Liver (tissue), 9 donors: ENCODE measurements around the gene TIMP3. TPM values are rescaled to one million over a fixed set of nuclear protein-coding genes. Genes with fewer than 3 reads are reported as not detected.

Source experiments
- DNase-seq: peaks from one replicate; pipeline ENCODE4 v3.0.0-alpha.2; 2017; ENCODE audit warnings: low spot score
- H3K27ac ChIP-seq, 2 donors: one replicate each; pipeline ENCODE4 v1.7.0; 2013; ENCODE audit warnings: inconsistent platforms in 2 of 2, low read length in 2 of 2, control low read depth in 1 of 2, low read depth in 1 of 2, mild to moderate bottlenecking in 1 of 2
- H3K27me3 ChIP-seq, 4 donors: one replicate each; pipeline versions ENCODE4 v1.6.1 to v1.7.0; 2013; ENCODE audit warnings: low read length in 3 of 4, inconsistent platforms in 1 of 4, mild to moderate bottlenecking in 1 of 4, moderate library complexity in 1 of 4; ENCODE audit not compliant: control insufficient read depth in 4 of 4, insufficient read depth in 4 of 4
- H3K36me3 ChIP-seq, 4 donors: one replicate each; pipeline versions ENCODE4 v1.6.1 to v1.7.0; 2013; ENCODE audit warnings: low read length in 3 of 4, mild to moderate bottlenecking in 3 of 4, low read depth in 1 of 4, moderate library complexity in 1 of 4; ENCODE audit not compliant: control insufficient read depth in 4 of 4, insufficient read depth in 3 of 4
- H3K4me1 ChIP-seq, 4 donors: one replicate each; pipeline versions ENCODE4 v1.6.1 to v1.7.0; 2013; ENCODE audit warnings: low read length in 3 of 4, mild to moderate bottlenecking in 3 of 4, moderate library complexity in 1 of 4; ENCODE audit not compliant: control insufficient read depth in 4 of 4, insufficient read depth in 4 of 4
- H3K4me3 ChIP-seq, 3 donors: one replicate each; pipeline versions ENCODE4 v1.6.1 to v1.7.0; 2013; ENCODE audit warnings: low read length in 3 of 3, control low read depth in 1 of 3, low read depth in 1 of 3, mild to moderate bottlenecking in 1 of 3
- H3K9ac ChIP-seq, 2 donors: one replicate each; pipeline ENCODE4 v1.7.0; 2013; ENCODE audit warnings: low read length in 2 of 2, mild to moderate bottlenecking in 2 of 2, moderate library complexity in 2 of 2, control low read depth in 1 of 2, low read depth in 1 of 2
- H3K9me3 ChIP-seq, 4 donors: one replicate each; pipeline versions ENCODE4 v1.6.1 to v1.7.0; 2013; ENCODE audit warnings: low read length in 3 of 4; ENCODE audit not compliant: control insufficient read depth in 4 of 4
- EGR1 ChIP-seq, 2 donors: IDR thresholded peaks; 2 replicates each; pipeline ENCODE4 v1.6.1; 2016 to 2018; ENCODE audit warnings: antibody characterized with exemption in 2 of 2, low read depth in 2 of 2
- FOXA1 ChIP-seq: IDR thresholded peaks from 2 replicates; pipeline ENCODE4 v1.6.1; 2016; ENCODE audit warnings: antibody characterized with exemption
- FOXA2 ChIP-seq: IDR thresholded peaks from 2 replicates; pipeline ENCODE4 v1.6.1; 2016; ENCODE audit warnings: antibody characterized with exemption
- GABPA ChIP-seq, 2 donors: IDR thresholded peaks in 1 of 2; conservative IDR thresholded peaks in 1 of 2; 2 replicates each; pipeline ENCODE4 v1.6.1; 2016; ENCODE audit warnings: antibody characterized with exemption in 2 of 2, mild to moderate bottlenecking in 1 of 2, moderate library complexity in 1 of 2
- JUND ChIP-seq, 2 donors: IDR thresholded peaks; 2 replicates each; pipeline ENCODE4 v1.6.1; 2016; ENCODE audit warnings: antibody characterized with exemption in 2 of 2
- NR2F2 ChIP-seq: IDR thresholded peaks from 2 replicates; pipeline ENCODE4 v1.6.1; 2016; ENCODE audit warnings: antibody characterized with exemption
- RAD21 ChIP-seq, 2 donors: IDR thresholded peaks; 2 replicates each; pipeline ENCODE4 v1.6.1; 2016; ENCODE audit warnings: antibody characterized with exemption in 2 of 2, mild to moderate bottlenecking in 2 of 2
- RXRA ChIP-seq, 2 donors: IDR thresholded peaks; 2 replicates each; pipeline ENCODE4 v1.6.1; 2017 to 2018; ENCODE audit warnings: antibody characterized with exemption in 2 of 2, mild to moderate bottlenecking in 1 of 2
- SP1 ChIP-seq: IDR thresholded peaks from 2 replicates; pipeline ENCODE4 v1.6.1; 2018; ENCODE audit warnings: antibody characterized with exemption, mild to moderate bottlenecking
- TAF1 ChIP-seq: conservative IDR thresholded peaks from 2 replicates; pipeline ENCODE4 v1.6.1; 2016; ENCODE audit warnings: antibody characterized with exemption, mild to moderate bottlenecking
- ZBTB33 ChIP-seq: IDR thresholded peaks from 2 replicates; pipeline ENCODE4 v1.6.1; 2016; ENCODE audit warnings: antibody characterized with exemption
- WGBS: extraction: QIAGEN DNeasy Blood & Tissue Kit; methylation state at CpG from one replicate; pipeline ENCODE4 v1.1.7; 2013; 5-methylcytosine and 5-hydroxymethylcytosine counted together
- polyA plus RNA-seq, 2 donors: library from polyadenylated mRNA; stranded (reverse) in 1 of 2; unstranded in 1 of 2; fragments of 200-250 nt in 1 of 2; fragments of >200 nt in 1 of 2; fragmentation: Nextera tagmentation in 1 of 2; extraction: Ambion mirVana in 1 of 2; gene quantifications; one replicate each; pipeline versions ENCODE4 v1.2.1 to v1.2.3, GENCODE V29; 2013 to 2015
- total RNA-seq, 2 donors: library from RNA; depleted of rRNA; stranded (reverse); fragments of >200 nt; gene quantifications; one replicate each; pipeline ENCODE4 v1.2.3, GENCODE V29; 2014
- TF ChIP-seq, protein P1 (sequence below): IDR thresholded peaks from 2 replicates; pipeline ENCODE4 v1.6.1; 2016; ENCODE audit warnings: antibody characterized with exemption
- TF ChIP-seq, protein P2 (sequence below): IDR thresholded peaks from 2 replicates; pipeline ENCODE4 v1.6.1; 2016; ENCODE audit warnings: antibody characterized with exemption
- TF ChIP-seq, protein P3 (sequence below): IDR thresholded peaks from 2 replicates; pipeline ENCODE4 v1.6.1; 2016; ENCODE audit warnings: antibody characterized with exemption, mild to moderate bottlenecking
- donor health status: healthy.
- donor health status: healthy.
- donor health status: healthy.
- donor health status: healthy.
- donor health status: healthy.

TIMP3 gene
- total and polyA plus RNA-seq, 4 donors: 28.0 to 44.0 (median 31.2) TPM

DNA sequence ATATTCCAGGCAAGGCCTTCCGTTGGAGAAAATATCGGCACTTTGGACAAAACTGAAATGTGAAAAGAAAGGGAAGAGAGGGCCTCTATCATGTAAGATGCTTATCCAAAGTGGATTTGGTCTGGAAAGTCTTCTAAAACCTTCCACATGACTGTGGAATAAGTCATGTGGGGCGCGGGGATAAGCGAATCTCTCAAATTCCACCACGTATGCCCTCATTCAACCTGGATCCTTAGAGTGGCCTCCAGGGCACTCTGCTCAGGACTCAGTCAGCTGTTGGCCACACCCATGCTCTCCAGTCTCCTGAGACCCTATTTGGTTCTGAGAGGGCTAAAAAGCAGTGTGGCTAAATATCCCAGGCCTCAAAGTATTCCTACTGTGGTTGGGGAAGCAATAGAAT, 2.0 kb upstream of the TIMP3 start:
- H3K9ac ChIP-seq: no peak overlapping the region
- H3K9me3 ChIP-seq: no peaks in the 10 kb centered on the region
- H3K27ac ChIP-seq: no peak overlapping the region
- TF ChIP-seq FOXA1 (no peak), NR2F2 (no peak), RXRA (IDR thresholded peaks at IDR 0.05) (no peak)
- TF ChIP-seq, protein P1, sequence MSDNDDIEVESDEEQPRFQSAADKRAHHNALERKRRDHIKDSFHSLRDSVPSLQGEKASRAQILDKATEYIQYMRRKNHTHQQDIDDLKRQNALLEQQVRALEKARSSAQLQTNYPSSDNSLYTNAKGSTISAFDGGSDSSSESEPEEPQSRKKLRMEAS: no peak
- no peak for DNase-seq
- H3K4me3 ChIP-seq: no peak overlapping the region
- H3K4me1 ChIP-seq: peaks cover 0 to 38% (median 20%) of the 10 kb centered on the region in 4 donors
- 99% methylated on average over 6 of the region's 6 CpGs for WGBS
- no peaks in the 10 kb centered on the region for H3K36me3 ChIP-seq
- no peaks in the 10 kb centered on the region for H3K27me3 ChIP-seq

GRCh38 chr22:32800158-32800882, 1.2 kb upstream of the TIMP3 start:
- H3K27ac ChIP-seq: no peak overlapping the region
- H3K4me1 ChIP-seq: peaks cover 0 to 38% (median 20%) of the 10 kb centered on the region in 4 donors
- no peak for DNase-seq
- 82% methylated on average over 8 of the region's 8 CpGs for WGBS
- H3K27me3 ChIP-seq: no peaks in the 10 kb centered on the region
- TF ChIP-seq, protein P2, sequence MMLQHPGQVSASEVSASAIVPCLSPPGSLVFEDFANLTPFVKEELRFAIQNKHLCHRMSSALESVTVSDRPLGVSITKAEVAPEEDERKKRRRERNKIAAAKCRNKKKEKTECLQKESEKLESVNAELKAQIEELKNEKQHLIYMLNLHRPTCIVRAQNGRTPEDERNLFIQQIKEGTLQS: no peak
- TF ChIP-seq, protein P1: no peak
- TF ChIP-seq, protein P3, sequence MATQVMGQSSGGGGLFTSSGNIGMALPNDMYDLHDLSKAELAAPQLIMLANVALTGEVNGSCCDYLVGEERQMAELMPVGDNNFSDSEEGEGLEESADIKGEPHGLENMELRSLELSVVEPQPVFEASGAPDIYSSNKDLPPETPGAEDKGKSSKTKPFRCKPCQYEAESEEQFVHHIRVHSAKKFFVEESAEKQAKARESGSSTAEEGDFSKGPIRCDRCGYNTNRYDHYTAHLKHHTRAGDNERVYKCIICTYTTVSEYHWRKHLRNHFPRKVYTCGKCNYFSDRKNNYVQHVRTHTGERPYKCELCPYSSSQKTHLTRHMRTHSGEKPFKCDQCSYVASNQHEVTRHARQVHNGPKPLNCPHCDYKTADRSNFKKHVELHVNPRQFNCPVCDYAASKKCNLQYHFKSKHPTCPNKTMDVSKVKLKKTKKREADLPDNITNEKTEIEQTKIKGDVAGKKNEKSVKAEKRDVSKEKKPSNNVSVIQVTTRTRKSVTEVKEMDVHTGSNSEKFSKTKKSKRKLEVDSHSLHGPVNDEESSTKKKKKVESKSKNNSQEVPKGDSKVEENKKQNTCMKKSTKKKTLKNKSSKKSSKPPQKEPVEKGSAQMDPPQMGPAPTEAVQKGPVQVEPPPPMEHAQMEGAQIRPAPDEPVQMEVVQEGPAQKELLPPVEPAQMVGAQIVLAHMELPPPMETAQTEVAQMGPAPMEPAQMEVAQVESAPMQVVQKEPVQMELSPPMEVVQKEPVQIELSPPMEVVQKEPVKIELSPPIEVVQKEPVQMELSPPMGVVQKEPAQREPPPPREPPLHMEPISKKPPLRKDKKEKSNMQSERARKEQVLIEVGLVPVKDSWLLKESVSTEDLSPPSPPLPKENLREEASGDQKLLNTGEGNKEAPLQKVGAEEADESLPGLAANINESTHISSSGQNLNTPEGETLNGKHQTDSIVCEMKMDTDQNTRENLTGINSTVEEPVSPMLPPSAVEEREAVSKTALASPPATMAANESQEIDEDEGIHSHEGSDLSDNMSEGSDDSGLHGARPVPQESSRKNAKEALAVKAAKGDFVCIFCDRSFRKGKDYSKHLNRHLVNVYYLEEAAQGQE: no peak
- TF ChIP-seq EGR1 (IDR thresholded peaks at IDR 0.05; ENCODE audit: low read depth in 2 of 2) (no peak), GABPA (IDR thresholded peaks at IDR 0.05 in 1 of 2, conservative IDR thresholded peaks at IDR 0.05 in 1 of 2) (no peak), RAD21 (IDR thresholded peaks at IDR 0.05) (no peak), NR2F2 (no peak), JUND (IDR thresholded peaks at IDR 0.05) (no peak), SP1 (no peak), TAF1 (no peak), FOXA2 (no peak), ZBTB33 (no peak)
- H3K9ac ChIP-seq: no peak overlapping the region
- no peaks in the 10 kb centered on the region for H3K9me3 ChIP-seq
- H3K36me3 ChIP-seq: no peaks in the 10 kb centered on the region
- no peak overlapping the region for H3K4me3 ChIP-seq
